ENCODE measurements around the gene ZNF784.

- TF ChIP-seq, protein P1, sequence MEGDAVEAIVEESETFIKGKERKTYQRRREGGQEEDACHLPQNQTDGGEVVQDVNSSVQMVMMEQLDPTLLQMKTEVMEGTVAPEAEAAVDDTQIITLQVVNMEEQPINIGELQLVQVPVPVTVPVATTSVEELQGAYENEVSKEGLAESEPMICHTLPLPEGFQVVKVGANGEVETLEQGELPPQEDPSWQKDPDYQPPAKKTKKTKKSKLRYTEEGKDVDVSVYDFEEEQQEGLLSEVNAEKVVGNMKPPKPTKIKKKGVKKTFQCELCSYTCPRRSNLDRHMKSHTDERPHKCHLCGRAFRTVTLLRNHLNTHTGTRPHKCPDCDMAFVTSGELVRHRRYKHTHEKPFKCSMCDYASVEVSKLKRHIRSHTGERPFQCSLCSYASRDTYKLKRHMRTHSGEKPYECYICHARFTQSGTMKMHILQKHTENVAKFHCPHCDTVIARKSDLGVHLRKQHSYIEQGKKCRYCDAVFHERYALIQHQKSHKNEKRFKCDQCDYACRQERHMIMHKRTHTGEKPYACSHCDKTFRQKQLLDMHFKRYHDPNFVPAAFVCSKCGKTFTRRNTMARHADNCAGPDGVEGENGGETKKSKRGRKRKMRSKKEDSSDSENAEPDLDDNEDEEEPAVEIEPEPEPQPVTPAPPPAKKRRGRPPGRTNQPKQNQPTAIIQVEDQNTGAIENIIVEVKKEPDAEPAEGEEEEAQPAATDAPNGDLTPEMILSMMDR (IDR thresholded peaks at IDR 0.05; ENCODE audit: low read length): no peak
- no peak for TF ChIP-seq EZH2 (IDR thresholded peaks at IDR 0.05; ENCODE audit: borderline replicate concordance, low read length)
Observed at GRCh38 chr19:55645512-55645881, 21.1 kb upstream of the ZNF784 start.
